GM21786 (cell line): ENCODE measurements around the gene CHST1.

Experiments used
- ATAC-seq: cut with Tn5 transposase; IDR thresholded peaks from one replicate; pipeline ENCODE4 v1.9.1; 2021; ENCODE audit not compliant: unreplicated experiment

CHST1 gene

DNA sequence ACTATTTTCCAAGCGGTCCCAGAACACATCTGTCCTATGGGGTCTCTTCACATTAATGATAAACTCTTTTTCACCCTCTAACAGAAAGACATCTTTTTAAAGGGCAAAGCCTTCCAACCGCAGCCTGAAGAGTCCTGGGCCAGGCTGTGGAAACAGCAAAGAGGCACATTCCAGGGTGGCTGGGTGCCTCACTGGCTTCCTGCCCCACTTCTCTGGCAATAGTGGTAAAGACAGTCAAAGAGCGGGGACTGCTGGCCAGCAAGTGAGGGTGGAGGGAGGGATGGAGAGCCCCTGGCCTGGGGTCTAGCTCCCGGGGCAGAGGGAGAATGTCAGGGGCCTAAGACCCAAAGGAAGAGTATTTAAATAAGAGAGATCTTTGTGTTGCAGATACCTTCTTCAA, 10.2 kb upstream of the CHST1 start:
- no peak for ATAC-seq

DNA sequence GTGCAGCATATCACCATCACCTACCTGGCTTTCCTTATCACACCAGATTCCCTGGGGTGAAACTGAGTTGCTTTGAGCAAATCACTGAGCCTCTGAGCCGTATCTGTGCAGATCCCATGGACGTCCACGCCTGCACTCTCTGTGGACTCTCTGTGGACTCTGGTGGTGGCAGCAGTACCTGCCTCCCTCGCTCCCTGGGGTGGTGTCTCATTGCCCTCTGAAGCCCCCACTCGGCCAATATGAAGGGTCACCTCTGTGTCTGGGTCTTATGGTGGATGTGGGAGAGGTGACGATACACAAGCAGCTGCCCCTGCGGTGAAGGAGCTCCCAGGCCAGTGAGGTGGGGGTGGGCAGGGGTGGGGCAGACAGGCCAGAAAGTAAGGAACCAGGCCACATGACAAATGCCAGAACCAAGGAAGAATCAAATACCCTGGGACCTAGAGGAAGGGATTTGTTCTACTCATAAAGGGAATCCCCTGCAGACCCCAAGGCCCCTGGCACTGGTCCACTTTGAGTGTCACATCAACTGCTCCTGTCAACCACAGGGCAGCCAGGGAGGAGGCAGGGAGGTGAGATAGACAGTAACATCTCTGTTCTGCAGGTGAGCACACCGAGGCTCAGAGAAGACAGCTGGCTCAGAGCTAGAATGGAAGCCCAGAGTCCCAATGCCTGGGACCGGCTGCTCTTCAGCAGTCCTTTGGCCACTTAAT, 9.2 kb upstream of the CHST1 start:
- no peak for ATAC-seq

DNA sequence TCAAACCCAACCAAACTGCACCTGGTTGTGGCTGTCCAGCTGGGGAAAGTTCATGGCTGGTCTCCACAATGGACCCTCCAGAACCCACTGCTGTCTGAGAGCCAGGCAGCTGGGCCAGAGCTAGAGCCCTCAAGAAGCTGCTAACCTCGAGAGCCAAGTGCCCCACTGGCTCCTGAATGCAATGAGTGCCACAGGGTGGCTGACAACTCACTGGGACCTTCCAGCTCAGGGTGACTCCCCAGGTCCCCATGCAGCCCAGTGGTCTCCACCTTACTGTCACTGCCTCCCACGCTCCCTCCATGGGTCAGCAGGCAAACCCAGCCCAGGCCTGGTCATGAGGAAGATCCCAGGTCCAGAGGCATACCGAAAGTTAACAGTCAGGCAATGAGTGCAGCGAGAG, 8.0 kb upstream of the CHST1 start:
- no peak for ATAC-seq

DNA sequence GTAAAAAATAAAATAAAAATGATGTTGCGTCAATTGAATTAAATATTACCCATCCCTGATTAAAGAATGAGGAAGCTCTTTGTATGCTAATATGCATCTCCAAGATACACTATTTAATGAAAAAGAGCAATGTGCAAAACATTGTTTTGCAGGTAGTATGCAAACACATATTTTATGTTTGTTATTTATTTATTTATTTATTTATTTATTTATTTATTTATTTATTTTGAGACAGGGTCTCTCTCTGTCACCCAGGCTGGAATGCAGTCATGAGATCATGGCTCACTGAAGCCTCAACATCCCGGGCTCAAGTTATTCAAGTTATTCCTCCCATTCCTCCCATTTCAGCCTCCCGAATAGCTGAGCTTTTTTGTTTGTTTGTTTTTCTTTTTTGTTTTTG, 7.2 kb upstream of the CHST1 start:
- no peak for ATAC-seq

DNA sequence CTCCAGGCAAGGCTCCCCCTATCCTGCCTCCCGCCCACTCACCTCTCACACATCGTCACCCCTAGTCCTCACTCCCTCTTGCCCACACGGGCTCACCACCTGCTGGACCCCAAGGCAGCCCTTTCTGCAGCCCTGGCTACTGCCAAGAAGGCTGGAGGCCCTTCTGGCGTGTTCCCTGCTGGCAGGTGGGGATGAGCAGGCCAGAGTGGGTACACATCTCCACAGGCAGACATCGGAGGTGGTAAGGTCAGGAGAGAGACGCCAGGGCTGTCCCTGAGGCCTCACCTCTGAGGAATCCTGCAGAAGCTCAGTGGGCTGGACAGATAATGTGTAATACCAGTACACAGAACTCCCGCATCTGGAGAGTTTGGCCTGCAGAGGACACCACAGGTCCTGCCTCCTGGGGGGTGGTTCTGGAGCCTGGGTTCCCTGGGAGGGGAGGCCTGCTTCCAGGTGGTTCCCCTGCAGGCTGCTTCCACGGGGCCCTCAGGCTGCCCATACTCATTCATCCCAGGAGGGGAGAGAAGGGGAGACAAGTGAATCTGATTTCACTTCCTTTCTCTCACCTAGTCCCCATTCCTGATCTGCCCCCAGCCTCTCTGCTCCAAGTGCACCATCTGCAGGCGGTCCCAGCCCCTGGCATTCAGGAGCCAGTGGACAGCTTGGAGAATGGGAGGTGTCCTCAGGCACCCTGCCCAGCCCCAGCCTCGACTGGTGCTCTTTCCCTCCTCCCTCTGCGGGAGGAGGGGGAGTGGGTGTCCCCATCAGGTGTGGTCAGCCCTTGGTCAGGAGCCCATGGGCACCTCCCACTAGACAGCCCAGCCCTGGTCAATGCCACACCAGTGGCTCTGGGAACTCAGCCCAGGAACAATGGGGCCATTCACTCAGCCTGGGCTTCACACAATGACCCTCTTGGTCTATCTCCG, 6.1 kb upstream of the CHST1 start:
- no peak for ATAC-seq

DNA sequence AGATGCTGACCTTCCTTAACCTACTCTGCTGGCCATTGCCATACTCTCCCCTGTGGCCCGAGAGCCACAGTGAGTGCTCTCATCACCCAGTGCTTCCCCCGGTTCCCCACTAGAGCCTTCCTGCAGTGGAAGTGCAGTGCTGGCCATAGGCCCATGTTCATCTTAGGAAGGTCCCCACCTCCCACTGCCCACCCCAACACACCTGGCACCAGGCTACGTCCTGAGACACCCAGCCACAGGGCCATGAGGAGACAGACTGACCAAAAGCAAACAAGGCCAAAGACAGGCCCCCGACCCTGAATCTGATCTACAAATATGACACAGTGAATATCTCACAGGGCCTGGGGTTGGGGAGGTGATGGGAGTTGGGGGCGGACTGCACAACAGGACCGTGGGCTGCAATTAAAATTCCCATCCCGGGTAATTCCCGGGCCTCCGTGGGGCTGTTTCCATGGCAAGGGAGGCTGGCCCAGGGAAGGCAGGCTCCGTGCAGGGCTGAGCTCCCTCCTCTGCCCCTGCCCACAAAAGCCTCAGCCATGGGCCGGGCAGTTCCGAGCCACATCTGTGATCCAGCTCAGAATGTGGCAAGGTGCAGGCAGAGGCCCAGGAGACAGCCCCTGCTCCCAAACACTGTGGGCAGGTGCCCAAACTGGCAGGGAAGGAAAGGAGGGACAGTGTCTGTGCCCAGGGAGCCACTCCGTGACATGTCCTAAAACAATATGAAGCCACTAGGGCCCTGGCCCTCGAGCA, 5.1 kb upstream of the CHST1 start:
- ATAC-seq, result no peak

DNA sequence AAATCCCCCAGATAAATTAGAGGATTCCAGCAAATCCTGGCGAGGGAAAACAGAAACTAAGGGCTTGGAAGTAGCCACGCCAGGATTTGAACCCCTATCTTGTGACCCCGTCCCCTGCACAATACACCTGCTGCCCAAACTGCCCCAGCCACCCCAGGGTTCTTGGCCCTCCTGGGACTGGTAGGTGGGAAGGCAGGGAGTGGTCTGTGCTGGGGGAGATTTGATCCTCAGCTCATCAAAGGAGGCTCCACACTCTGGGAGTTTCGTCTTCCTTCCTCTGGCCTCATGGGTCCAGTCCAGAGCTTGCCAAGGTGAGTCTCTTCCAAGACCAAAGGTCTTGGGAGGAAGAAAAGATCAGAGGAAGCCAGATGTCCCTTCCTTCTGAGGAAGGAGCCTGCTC, 4.5 kb upstream of the CHST1 start:
- ATAC-seq, result no peak

DNA sequence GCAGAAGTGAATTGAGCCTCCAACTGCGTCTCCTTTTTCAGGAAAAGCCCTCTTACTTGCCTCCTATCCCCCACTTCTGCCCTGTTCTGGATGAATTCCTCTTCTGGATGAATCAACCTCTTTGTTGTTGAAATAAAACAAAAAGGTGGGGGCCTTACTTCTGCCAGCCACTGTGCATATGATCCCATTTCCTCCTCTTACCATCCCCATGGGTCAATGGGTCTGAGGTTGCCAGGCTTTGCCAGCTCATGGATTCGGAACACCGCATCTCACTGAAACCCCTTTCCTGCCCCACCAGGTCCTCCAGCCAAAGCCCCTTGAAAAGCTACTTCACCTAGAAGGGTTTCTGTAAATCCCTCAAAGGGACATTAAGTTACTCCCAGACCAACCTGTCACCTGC, 3.7 kb upstream of the CHST1 start:
- no peak for ATAC-seq

DNA sequence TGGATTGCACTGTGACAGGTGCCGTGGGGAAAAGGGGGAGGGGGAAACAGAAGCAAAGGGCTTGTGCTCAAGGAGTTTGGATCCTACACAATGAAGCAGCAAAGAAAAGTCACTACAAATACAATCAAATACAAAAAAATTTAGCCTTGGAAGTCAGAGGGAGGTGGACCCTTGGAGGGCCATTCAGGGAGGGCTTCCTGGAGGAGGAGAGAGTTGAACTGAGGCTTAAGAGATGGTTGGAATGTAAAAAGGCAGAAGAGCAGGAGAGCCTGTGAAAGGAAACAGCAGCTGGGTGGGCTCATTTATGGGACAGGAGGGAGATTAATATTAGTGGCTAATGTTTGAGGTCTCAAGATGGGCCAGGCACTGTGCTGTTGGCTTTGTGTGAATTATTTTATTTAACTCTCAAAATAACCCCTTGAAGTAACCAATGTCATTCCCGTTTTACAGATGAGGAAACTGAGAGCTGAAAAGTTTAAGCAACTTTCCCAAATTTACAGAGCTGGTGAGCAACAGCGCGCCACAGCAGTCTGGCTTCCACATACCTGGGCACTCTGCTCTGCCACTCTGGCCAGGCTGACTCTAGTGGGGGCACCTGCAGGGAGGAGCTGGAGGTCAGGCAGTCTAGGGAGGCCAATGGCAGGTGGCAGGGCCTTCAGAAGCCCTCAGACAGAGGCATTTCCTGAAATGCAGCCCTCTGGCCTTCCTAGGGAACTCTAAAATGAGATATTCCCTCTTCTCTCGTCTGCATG, 2.7 kb upstream of the CHST1 start:
- ATAC-seq, result no peak

DNA sequence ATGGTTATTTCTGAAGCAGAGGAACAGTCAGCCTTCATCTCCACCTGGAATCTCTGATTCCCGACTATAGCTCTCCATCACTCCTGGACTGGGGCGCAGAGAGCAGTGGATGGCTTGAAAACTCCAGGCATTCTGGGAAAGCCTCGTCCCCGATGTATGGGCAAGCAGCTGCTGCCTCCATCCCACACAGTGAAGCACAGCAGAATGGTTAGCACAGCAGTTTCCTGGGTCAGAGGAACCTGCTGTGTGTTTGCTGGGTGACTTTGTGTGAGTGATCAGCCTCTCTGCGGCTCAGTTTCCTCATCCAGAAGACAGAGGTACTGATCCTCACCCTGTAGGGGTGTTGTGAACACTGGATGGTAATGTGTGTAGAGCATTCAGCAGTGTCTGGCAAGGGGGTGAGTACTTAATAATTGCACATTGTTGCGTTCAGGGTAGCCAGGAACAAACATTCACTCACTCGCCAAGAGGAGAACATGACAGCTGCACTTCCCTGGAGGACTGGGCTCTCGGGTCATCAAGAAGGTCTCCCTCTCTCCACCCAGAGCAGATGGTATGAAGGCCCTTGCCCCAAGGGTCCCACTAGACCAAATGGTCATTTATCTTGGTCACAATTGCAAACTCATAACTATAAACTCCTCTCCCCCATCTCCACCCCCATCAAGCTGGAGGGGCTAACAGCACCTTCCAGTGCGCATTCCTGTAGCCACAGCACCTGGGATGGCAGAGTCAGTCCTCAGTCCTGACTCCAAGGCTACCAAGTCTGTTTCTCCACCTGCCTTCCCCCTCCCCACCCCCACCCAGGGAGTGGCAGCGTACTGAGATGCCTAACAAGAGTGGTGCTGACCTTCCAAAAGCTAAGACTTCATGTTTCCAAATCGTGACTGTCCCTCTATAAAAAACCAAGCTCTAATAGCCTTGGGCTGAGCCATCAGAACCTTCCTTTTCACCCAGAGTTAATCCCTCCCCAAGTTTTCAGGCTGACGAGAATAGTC, 1.5 kb upstream of the CHST1 start:
- no peak for ATAC-seq

DNA sequence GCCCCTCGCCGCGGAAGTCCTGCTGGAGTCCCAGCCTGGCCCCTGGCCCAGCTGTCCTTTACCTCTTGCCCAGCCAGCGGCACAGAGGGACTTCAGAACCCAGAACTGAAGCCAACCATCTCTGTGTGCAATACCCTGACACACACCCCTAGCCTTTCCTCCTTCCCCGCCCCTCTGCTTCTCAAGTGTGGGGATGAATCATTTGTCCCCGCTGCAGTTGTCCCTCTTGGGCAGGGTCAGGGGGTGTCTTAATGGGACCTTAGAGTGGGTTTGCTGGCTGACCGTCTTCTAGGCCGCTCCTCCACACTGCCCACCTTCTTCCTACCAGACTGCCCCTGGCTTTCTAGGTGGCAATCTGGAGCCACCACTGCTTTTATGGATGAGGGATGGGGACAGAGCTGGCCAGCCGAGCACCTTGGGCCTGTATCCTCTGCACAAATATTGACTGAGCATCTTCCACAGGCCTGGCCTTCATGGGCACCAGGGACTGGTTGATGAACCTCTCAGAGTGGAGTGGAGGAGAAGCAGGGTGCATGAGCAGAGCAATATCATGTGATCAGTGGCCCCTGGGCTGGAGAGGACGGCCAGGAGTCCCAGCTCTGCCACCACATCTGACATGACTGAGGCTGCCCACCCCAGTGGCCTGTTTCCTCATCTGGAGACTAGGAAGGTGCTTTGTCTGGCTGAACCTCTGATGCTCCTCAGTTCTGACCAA, 668 bp upstream of the CHST1 start:
- no peak for ATAC-seq

DNA sequence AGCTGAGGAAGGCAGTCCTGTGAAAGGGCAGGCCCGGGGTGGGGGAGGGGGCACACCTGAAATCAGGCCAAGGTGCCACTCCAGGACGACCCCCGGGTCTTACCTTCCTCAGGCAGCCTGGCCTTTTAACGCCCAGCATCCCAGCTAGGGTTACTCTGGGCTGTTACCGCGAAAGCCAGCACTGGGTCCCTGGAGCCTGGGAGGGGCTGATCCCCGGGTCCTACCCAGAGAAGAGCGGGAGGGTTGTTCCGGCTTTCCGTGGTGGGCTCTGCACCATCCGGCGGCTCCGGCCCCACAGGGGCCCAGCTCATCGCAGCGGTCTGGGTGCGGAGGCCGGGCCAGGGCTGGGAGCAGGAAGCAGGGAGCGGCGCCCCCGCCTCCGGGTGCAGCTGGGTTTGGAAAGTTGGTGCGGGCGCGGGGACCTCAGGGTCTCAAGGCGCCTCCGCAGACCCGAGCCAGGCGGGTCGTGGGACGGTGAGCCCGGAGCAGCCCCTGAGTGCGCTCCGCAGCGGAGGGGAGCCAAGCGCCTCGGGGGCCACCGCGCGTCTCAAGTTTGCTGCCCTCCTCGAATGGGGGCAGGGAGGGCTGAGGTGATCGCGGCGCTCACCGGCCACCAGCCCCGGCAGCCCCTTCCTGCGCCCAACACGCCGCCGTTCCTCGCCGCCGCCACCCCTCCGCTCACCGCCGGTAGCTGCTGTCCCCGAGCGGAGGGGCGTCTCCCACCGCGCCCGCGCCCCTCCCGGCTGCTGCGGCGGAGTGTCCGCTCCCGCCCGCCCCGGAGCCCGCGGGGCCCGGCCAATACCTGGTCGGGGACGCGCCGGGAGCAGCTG, 831 bp downstream of the CHST1 start:
- no peak for ATAC-seq

DNA sequence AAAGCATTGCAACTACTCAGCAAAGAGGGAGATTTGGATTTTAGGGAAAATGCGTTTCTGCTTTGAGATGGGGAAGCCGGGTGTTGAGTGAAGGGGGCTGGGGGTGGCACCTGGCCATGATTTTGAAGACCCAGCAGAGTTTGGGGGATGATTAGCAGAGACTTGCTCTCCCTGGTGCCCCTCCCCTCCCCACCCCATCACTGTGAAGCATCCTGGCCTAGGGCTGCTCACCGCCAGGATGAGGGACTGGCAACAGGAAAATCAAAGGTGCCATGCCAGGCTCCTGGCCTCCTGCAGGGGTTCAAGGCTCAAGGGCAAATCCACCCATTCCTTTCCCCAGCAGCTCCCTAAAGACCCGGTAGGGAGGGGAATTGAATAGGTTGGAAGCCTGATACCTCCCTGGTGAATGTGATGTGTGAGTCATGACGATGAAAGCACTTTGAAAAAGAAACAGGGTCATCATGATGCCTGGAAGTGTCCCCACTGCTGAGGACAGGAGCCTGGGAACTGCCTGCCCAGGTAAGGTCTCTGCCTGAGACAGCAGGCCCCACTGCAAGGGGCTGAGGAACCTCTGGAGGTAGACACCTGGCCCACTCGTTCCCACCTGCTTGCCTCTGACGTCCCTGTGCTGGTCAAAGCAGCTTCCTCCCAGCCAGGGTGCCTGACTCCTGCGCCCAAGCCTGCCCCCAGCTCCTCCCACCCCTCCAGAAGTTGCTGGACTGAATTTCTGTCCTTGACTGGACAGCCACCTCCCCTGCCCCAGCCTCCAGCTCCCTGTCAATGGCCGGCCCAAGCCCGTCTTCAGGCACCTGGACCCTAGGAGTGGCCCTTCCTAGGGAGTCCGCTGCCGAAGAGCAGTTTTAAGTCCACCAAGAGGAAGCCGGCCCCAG, 1.7 kb downstream of the CHST1 start:
- ATAC-seq, result no peak

DNA sequence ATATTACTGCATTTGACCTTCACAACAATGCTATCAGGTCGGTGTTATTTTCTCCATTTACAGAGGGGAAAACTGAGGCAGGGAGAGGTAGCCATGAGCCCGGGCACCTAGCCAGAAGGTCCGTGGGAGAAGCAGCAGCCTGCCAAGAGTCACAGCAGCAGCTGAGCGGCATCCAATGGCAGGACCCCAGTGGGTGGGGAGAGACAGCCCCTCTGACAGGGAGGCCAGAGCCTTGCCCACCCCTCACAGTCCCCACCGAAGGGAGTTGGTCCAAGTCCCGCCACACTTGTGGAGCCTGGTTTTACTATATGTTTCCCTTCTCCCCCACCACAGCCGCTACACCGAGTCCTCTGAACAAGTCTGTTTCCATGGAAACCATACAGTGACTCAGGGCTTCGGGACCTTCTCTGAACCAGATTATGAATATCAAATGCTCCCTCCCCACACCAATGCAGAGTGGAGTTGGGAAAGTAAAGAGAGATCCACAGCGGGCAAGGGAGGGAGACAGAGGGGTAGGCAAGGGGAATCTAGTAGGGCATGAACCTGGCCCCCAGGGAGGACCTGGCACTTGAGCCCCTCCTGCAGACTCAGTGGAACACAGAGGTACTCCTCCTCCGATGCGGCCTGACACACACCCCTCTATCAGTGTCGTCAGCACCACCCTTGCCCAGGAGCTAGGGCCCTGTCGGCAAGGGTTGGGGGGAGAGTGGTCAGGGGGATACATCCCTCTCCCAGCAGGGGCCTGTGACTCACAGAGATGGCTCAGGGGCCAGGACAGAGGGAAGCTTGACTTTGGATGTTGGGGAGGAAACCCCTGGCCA, 2.5 kb downstream of the CHST1 start:
- no peak for ATAC-seq

DNA sequence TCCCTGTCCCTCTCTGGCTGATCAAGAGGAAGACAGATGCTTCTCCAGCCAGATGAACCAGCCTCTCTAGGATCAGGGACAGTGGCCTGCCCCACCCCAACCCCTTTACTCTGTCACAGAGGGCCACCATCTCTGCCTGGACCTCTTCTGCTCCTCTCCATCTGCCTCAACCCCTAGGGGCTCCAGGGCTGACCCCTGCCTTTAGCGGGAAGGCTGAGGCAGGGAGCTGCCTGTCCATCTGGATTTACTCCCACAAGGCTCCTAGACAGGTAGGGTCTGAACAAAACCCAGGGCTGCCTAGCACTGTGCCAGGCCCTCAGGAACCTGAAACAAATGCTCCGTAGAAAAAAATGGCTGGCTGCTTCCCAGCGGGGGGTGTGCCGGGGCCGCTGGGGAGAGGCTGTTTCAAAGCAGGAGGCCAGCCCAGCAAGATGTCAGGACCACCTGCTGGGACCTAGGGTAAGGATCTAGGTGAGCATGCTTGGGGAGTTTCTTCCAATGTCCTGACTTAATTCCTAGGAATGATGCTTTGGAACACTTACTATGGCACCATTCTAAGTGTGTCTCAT, 3.2 kb downstream of the CHST1 start:
- ATAC-seq, result no peak

DNA sequence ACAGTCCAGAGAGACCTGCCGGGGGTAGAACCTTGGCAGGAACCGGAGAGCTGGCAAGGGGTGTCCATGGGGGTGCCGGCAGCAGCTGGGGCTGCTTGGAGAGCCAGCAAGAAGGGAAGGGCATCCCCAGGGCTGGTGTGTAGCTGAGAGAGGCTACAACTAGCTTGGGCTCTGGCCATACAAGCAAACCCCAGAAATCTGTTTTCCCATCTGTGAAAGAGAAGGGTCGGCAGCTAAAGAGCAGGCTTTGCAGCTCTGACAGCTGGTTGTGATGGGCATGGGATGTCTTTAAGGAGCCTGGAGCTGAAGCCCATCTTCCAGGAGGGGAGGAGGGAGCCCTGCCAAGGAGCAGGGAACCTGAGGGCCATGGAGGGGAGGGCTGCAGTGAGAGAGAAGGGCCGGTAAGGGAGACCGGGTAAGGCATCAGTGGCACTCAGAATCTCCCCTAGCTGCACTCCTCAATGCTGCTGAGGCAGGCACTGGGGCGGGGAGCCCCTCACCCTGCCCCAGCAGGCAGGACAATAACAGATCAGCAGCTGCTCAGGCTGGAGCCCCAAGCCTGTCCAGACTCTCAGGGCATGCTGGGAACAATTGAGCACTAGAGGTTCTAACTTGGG, 3.9 kb downstream of the CHST1 start:
- no peak for ATAC-seq
